Fibroblast of lung (primary cell): ENCODE results near the gene PPP1R15B. TPM values are rescaled to one million over a fixed set of nuclear protein-coding genes. Genes with fewer than 3 reads are reported as not detected.
A peak's percentile ranks its signal among the peaks of the same experiment; 100 is the strongest.

Experiments used
- DNase-seq, 2 donors: peaks; one replicate each; pipeline versions ENCODE4 v3.0.0 to v3.0.0-alpha.2; 2010; ENCODE audit warnings: low read depth in 2 of 2
- H2AFZ ChIP-seq: 2 replicates; pipeline ENCODE4 v1.5.1; 2012; ENCODE audit warnings: low read length, control low read depth, inconsistent platforms
- H3K27ac ChIP-seq: 2 replicates; pipeline ENCODE4 v1.5.1; 2011; ENCODE audit warnings: low read length, control low read depth; ENCODE audit not compliant: insufficient read depth
- H3K27me3 ChIP-seq: 2 replicates; pipeline ENCODE4 v1.5.1; 2011; ENCODE audit warnings: mild to moderate bottlenecking, low read length; ENCODE audit not compliant: control insufficient read depth, insufficient read depth
- H3K36me3 ChIP-seq: 2 replicates; pipeline ENCODE4 v1.5.1; 2011; ENCODE audit warnings: low read length; ENCODE audit not compliant: control insufficient read depth, insufficient read depth
- H3K4me1 ChIP-seq: 2 replicates; pipeline ENCODE4 v1.5.1; 2011; ENCODE audit warnings: low read length; ENCODE audit not compliant: control insufficient read depth, insufficient read depth; ENCODE audit errors: extremely low read depth
- H3K4me2 ChIP-seq: 2 replicates; pipeline ENCODE4 v1.5.1; 2011; ENCODE audit warnings: low read length, control low read depth; ENCODE audit not compliant: insufficient read depth; ENCODE audit errors: extremely low read depth
- H3K4me3 ChIP-seq, 4 experiments: fragments of 200-600 bp in 1 of 4; sonication (generic) in 1 of 4; replicated peaks in 1 of 4; 2 replicates each; pipeline ENCODE4 v1.5.1; 2011 to 2016; ENCODE audit warnings: low read length in 4 of 4, low read depth in 3 of 4, mild to moderate bottlenecking in 3 of 4, control low read depth in 2 of 4, inconsistent platforms in 1 of 4, mixed read lengths in 1 of 4; ENCODE audit not compliant: insufficient read depth in 1 of 4; ENCODE audit errors: control extremely low read depth in 1 of 4
- H3K79me2 ChIP-seq: 2 replicates; pipeline ENCODE4 v1.5.1; 2012; ENCODE audit warnings: mild to moderate bottlenecking, low read length, inconsistent platforms; ENCODE audit not compliant: control insufficient read depth, insufficient read depth
- H3K9ac ChIP-seq: 2 replicates; pipeline ENCODE4 v1.5.1; 2011; ENCODE audit warnings: mild to moderate bottlenecking, low read length, control low read depth; ENCODE audit not compliant: insufficient read depth
- H3K9me3 ChIP-seq: 2 replicates; pipeline ENCODE4 v1.5.1; 2012; ENCODE audit warnings: low read depth, low read length; ENCODE audit not compliant: control insufficient read depth, insufficient read depth
- H4K20me1 ChIP-seq: 2 replicates; pipeline ENCODE4 v1.5.1; 2011; ENCODE audit warnings: low read length; ENCODE audit not compliant: control insufficient read depth, insufficient read depth; ENCODE audit errors: extremely low read depth
- CTCF ChIP-seq, 2 donors: IDR thresholded peaks in 1 of 2; conservative IDR thresholded peaks in 1 of 2; 1 replicate in 1 of 2; 2 replicates in 1 of 2; pipeline ENCODE4 v1.5.1; 2011 to 2012; ENCODE audit warnings: low read length in 2 of 2, control low read depth in 1 of 2, inconsistent platforms in 1 of 2, low read depth in 1 of 2, mild to moderate bottlenecking in 1 of 2
- EZH2 ChIP-seq: IDR thresholded peaks from 2 replicates; pipeline ENCODE4 v1.5.1; 2012; ENCODE audit warnings: low read length, control low read depth, mild to moderate bottlenecking; ENCODE audit errors: missing control alignments
- polyA plus RNA-seq, 2 donors: library from polyadenylated mRNA; depleted of rRNA in 1 of 2; stranded (reverse) in 1 of 2; unstranded in 1 of 2; fragments of >200 nt; gene quantifications; 2 replicates each; pipeline ENCODE4 v1.2.1, GENCODE V29; 2011 to 2012; ENCODE audit warnings: missing spikeins in 1 of 2
- total RNA-seq: library from RNA; depleted of rRNA; stranded (reverse); fragments of >200 nt; gene quantifications from 2 replicates; pipeline ENCODE4 v1.2.1, GENCODE V29; 2014

The PPP1R15B gene
- total and polyA plus RNA-seq, 2 donors (not counting 1 experiment from before 2014, with no cell fraction given): 22.4 to 27.7 TPM

GRCh38 chr1:204361341-204361771, 50.3 kb downstream of the PPP1R15B start:
- H3K79me2 ChIP-seq: no peaks in the 10 kb centered on the region

GRCh38 chr1:204360314-204360713, 51.3 kb downstream of the PPP1R15B start:
- Histone ChIP-seq H3K4me2 (no peak overlapping the region), H3K36me3 (no peaks in the 10 kb centered on the region), H2AFZ (no peak overlapping the region), H3K9me3 (no peaks in the 10 kb centered on the region), H3K9ac (no peak overlapping the region), H3K4me1 (peaks cover 10% of the 10 kb centered on the region), H3K4me3 (no peak overlapping the region), H3K27me3 (peaks cover 2% of the 10 kb centered on the region), H3K27ac (no peak overlapping the region), H4K20me1 (no peaks in the 10 kb centered on the region), H3K79me2 (no peaks in the 10 kb centered on the region)
- no peak for TF ChIP-seq CTCF (conservative IDR thresholded peaks at IDR 0.05 in 1 of 2, IDR thresholded peaks at IDR 0.05 in 1 of 2; ENCODE audit: low read depth in 1 of 2, low read length in 2 of 2)
- TF ChIP-seq EZH2: no peak
- no peak for DNase-seq

More at GRCh38 chr1:204361341-204361771, 50.3 kb downstream of the PPP1R15B start:
- no peak overlapping the region for H2AFZ ChIP-seq
- no peak overlapping the region for H3K9ac ChIP-seq
- TF ChIP-seq CTCF (conservative IDR thresholded peaks at IDR 0.05 in 1 of 2, IDR thresholded peaks at IDR 0.05 in 1 of 2; ENCODE audit: low read depth in 1 of 2, low read length in 2 of 2) (no peak), EZH2 (no peak)
- no peak overlapping the region for H3K27ac ChIP-seq
- no peaks in the 10 kb centered on the region for H3K36me3 ChIP-seq
- no peak for DNase-seq
- no peak overlapping the region for H3K4me2 ChIP-seq
- H4K20me1 ChIP-seq: no peaks in the 10 kb centered on the region
- peaks cover 2% of the 10 kb centered on the region for H3K27me3 ChIP-seq
- H3K4me3 ChIP-seq: no peak overlapping the region
- H3K9me3 ChIP-seq: no peaks in the 10 kb centered on the region
- peaks cover 10% of the 10 kb centered on the region for H3K4me1 ChIP-seq

- H4K20me1 ChIP-seq: no peaks in the 10 kb centered on the region
- H3K4me3 ChIP-seq: peak within 1 kb of the TSS in 3 of 4 experiments; percentile 3 to 30 (median 16)
- no peaks in the 10 kb centered on the region for H3K79me2 ChIP-seq
- peak within 1 kb of the TSS; percentile 10 for H2AFZ ChIP-seq
- H3K9me3 ChIP-seq: no peaks in the 10 kb centered on the region
- peak within 1 kb of the TSS; percentile 42 for H3K4me2 ChIP-seq
- TF ChIP-seq EZH2 (no peak), CTCF (conservative IDR thresholded peaks at IDR 0.05 in 1 of 2, IDR thresholded peaks at IDR 0.05 in 1 of 2; ENCODE audit: low read depth in 1 of 2, low read length in 2 of 2) (peak; percentile 61 to 63)
- H3K9ac ChIP-seq: peak within 1 kb of the TSS; percentile 41
- peaks cover 2% of the 10 kb centered on the region for H3K27me3 ChIP-seq
- peaks cover 10% of the 10 kb centered on the region for H3K4me1 ChIP-seq
- H3K27ac ChIP-seq: no peak within 1 kb of the TSS
- peak; percentile 33 to 70 for DNase-seq
- H3K36me3 ChIP-seq: no peaks in the 10 kb centered on the region
Measured at GRCh38 chr1:204359474-204360255, 52.0 kb downstream of the PPP1R15B start, which contains the start of gene PLEKHA6. Gene PLEKHA6, minus strand, starts transcription at chr1:204359929. Its CDS starts 86,202 bp downstream, at chr1:204273727.
